Ovary (tissue), 9 donors: ENCODE data around the gene TACC2. TPM values are rescaled to one million over a fixed set of nuclear protein-coding genes. Genes with fewer than 3 reads are reported as not detected.

Source experiments
- DNase-seq, 5 donors: peaks; one replicate each; pipeline ENCODE4 v3.0.0-alpha.2; 2019 to 2020
- H3K27ac ChIP-seq, 2 donors: fragments of 200-600 bp; one replicate each; pipeline versions ENCODE4 v1.5.1 to v1.8.0; 2019 to 2022
- H3K27me3 ChIP-seq: fragments of 200-600 bp; one replicate; pipeline ENCODE4 v1.8.0; 2022
- H3K36me3 ChIP-seq: fragments of 200-600 bp; sonication (generic); one replicate; pipeline ENCODE4 v1.5.1; 2019
- H3K4me1 ChIP-seq: one replicate; pipeline ENCODE4 v1.8.1; 2013; ENCODE audit warnings: mild to moderate bottlenecking, moderate library complexity; ENCODE audit not compliant: insufficient read depth
- H3K4me3 ChIP-seq: fragments of 200-600 bp; sonication (generic); one replicate; pipeline ENCODE4 v1.5.1; 2017
- H3K9me3 ChIP-seq, 2 donors: fragments of 200-600 bp in 1 of 2; sonication (generic) in 1 of 2; one replicate each; pipeline versions ENCODE4 v1.5.1 to v1.8.1; 2013 to 2019; ENCODE audit warnings: mild to moderate bottlenecking in 1 of 2, moderate library complexity in 1 of 2
- CTCF ChIP-seq, 3 donors: fragments of 450-650 bp in 2 of 3; fragments of 200-600 bp in 1 of 3; IDR thresholded peaks; one replicate each; pipeline versions ENCODE4 v1.5.1 to v1.8.0; 2016 to 2022; ENCODE audit warnings: antibody characterized with exemption in 3 of 3, mild to moderate bottlenecking in 1 of 3
- EP300 ChIP-seq: sonication (generic); formaldehyde crosslinking; IDR thresholded peaks from one replicate; pipeline ENCODE4 v1.6.1; 2017; ENCODE audit warnings: antibody characterized with exemption
- POLR2A ChIP-seq: fragments of 450-650 bp; IDR thresholded peaks from one replicate; pipeline ENCODE4 v1.6.1; 2017; ENCODE audit warnings: antibody characterized with exemption, mild to moderate bottlenecking, moderate library complexity
- WGBS, 3 donors: extraction: QIAGEN DNeasy Blood & Tissue Kit in 1 of 3; methylation state at CpG; one replicate each; pipeline versions ENCODE4 v1.1.5 to v1.1.7; 2013 to 2017; 5-methylcytosine and 5-hydroxymethylcytosine counted together
- intact Hi-C, 4 donors: fragments of 100-400 bp; cut with DNase I; formaldehyde crosslinking; loops; one replicate each; pipeline versions ENCODE4 v1.11.0 to v1.15.1; 2022 to 2023
- polyA plus RNA-seq, 2 donors: library from polyadenylated mRNA; stranded (reverse); fragments of 200-250 nt in 1 of 2; fragments of 350-450 nt in 1 of 2; fragmentation: Illumina TruSeq in 1 of 2; extraction: RNeasy Lipid Tissue Mini Kit (QIAGEN cat#74804) in 1 of 2; gene quantifications; one replicate each; pipeline ENCODE4 v1.2.3, GENCODE V29; 2013 to 2014
- total RNA-seq, 7 donors: library from RNA; depleted of rRNA in 2 of 7; stranded (reverse); fragments of >200 nt in 2 of 7; fragmentation: NEBNext Ultra II Directional in 3 of 7; extraction: Animal tissue kit (Norgen Biotek cat#: 25700) in 3 of 7; gene quantifications; one replicate each; pipeline versions ENCODE4 v1.1.0 to v1.2.4, GENCODE V29; 2016 to 2023
- donor health status: DM: no; HTN: no; CAD: no; lungs with moderate emphysema.
- donor health status: DM: no; HTN: no; CAD: no.
- donor health status: Bipolar disorder and iron deficiency.
- donor health status: DM: yes; HTN: yes; CAD: no.
- donor health status: DM: no; HTN: no; CAD: no.
- donor health status: DM: yes; HTN: yes; CAD: no.

The TACC2 gene
- total and polyA plus RNA-seq, 9 donors, result 6.1 to 66.4 (median 14.2) TPM

DNA sequence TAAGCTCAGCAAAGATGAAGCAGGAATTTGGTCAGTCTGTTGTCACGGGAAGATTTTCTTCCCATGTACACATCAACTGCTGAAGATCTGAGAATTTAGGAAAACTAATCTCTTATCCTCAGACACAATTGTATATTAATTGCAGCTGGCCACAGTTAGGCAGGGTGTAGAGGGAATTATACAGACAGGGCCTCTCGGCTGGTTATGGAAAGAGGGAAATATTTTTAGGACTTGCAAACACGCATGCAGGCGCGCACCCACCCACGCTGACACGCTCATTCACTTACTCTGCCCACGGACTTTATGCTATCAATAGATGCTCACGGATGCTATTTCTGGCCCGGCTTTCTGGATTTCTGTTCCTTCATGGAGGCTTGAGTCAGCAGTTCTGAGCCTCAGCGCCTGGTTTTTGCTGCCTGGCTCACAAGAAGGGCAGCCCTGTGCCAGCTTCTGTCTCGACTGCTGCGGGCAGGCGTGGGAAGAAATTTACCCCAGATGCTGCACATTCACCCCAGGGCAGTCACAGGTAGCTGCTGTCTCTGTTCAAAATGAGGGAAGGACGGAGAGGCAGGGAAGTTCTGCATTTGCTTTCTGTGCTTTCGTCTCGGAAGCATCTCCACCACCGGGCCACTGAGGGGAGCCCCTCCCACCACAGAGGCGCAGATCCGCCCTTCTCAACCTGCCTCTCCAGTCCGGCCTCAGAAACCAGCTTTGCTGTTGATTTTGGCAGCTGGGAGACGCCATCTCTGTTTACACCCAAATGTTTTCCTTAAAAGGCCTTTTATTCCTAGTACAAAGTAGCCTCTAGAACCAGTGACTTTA lies 165.8 kb downstream of the TACC2 start:
- 6 to 11% (median 8%) methylated on average over 21 to 22 of the region's 22 CpGs for WGBS, 3 donors
- no peak for TF ChIP-seq POLR2A
- no peak for TF ChIP-seq CTCF (IDR thresholded peaks at IDR 0.05)
- no peak for TF ChIP-seq EP300
- no peaks in the 10 kb centered on the region for H3K36me3 ChIP-seq
- H3K4me1 ChIP-seq, result peaks cover 4% of the 10 kb centered on the region
- DNase-seq, result peak in 2 of 5 donors; percentile 47 to 56
- H3K27me3 ChIP-seq, result no peaks in the 10 kb centered on the region
- intact Hi-C loops, result no loop called here
- no peak overlapping the region for H3K4me3 ChIP-seq
- H3K9me3 ChIP-seq, result no peaks in the 10 kb centered on the region
- peak overlapping the region; percentile 24 to 71 for H3K27ac ChIP-seq

DNA sequence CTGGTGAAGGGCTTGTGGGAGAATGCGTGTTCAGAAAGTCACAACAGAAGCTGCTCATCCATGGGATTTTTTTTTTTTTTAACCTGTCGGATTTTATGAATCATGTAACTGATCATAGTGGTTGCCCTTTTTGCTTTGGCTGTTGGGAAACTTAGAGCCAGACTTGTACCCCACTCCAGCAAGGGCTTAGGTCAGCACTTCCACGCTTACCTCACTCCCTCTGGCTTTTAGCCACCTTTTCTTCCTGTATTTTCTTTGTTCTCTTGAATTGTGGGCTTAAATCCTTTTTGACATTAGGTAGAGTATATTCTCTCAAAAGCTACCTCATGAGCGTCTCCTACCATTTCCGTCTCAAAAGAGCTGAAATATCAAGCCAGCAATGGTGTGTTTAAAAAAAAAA lies 168.5 kb downstream of the TACC2 start:
- H3K9me3 ChIP-seq, result no peaks in the 10 kb centered on the region
- no peak overlapping the region for H3K27ac ChIP-seq
- no peak overlapping the region for H3K4me3 ChIP-seq
- H3K27me3 ChIP-seq, result no peaks in the 10 kb centered on the region
- DNase-seq, result no peak
- H3K36me3 ChIP-seq, result no peaks in the 10 kb centered on the region
- intact Hi-C loops, result no loop called here
- TF ChIP-seq EP300, result no peak
- no peaks in the 10 kb centered on the region for H3K4me1 ChIP-seq
- WGBS, 3 donors, result 91 to 94% (median 93%) methylated on average over 5 of the region's 5 CpGs

DNA sequence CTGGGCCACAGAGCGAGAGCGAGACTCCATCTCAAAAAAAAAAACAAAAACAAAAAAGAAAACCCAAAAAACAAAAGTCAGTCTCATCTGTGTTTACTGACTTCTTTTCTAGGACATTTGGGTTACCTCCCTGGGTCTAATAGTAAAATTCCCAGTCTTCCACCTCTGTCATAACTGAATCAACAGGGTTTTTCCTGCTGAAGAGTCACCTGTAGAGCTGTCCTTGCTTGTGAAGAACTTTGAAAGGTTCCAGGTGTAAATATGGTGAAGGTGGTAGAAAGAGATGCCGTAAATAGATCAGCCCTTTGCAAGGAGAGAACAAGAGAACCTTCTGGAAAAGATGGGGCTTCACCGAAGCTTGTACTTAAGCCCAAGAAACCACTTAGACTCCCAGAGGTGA lies 169.4 kb downstream of the TACC2 start:
- Histone ChIP-seq H3K9me3 (no peaks in the 10 kb centered on the region), H3K27ac (no peak overlapping the region), H3K4me1 (peaks cover 2% of the 10 kb centered on the region), H3K36me3 (no peaks in the 10 kb centered on the region), H3K27me3 (no peaks in the 10 kb centered on the region), H3K4me3 (no peak overlapping the region)
- WGBS, 3 donors, result 94 to 98% (median 97%) methylated on average over 4 of the region's 4 CpGs
- intact Hi-C loops, result no loop called here
- DNase-seq, result no peak
- TF ChIP-seq EP300 (no peak), POLR2A (no peak), CTCF (IDR thresholded peaks at IDR 0.05) (no peak)

DNA sequence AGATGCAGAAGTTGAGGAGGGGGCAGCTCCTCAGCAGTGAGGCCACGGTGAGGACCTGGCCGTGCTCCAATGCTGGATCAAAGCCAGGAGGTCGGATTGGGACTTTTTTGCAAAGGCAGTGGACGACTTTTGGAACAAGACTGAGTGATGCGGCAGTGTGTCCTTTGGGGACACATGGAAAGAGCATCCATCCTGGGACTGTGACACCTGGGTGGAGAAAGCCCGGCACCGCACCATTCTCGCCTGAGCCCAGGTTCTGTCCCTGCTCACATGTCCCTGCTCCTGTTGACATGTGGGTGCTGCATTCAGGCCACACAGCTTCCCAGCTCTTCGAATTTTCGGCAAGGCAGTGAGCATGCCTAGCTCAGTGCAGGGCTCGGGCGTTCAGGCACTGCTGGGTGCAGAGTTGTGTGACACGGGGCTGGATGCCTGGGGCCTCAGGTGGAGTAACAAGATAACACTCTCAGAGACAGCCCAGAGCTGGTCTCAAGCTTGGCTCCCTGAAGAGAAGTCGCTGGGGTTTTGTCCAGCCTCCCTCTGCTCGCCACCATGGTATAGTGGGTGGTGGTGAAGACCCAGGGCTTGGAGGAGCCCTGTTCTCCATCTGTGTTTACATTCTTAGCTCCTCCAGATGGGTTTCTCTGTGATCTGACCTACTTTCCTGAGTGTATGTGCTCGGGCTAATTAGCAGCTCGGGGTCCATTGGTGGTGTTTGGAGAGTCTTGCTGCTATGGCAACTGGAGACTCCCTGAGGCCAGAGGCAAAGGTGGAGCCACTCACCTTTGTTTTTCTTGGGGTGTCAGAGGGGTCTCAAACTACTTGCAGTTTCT lies 170.4 kb downstream of the TACC2 start:
- 58 to 67% (median 59%) methylated on average over 17 of the region's 17 CpGs for WGBS, 3 donors

More for the DNA sequence above, 170.4 kb downstream of the TACC2 start:
- Histone ChIP-seq H3K4me3 (no peak overlapping the region), H3K4me1 (peaks cover 4% of the 10 kb centered on the region), H3K27me3 (no peaks in the 10 kb centered on the region), H3K36me3 (no peaks in the 10 kb centered on the region), H3K27ac (no peak overlapping the region), H3K9me3 (no peaks in the 10 kb centered on the region)
- no peak for DNase-seq
- TF ChIP-seq EP300 (no peak), CTCF (IDR thresholded peaks at IDR 0.05) (no peak), POLR2A (no peak)
- intact Hi-C loops, result no loop called here
